Calu3 (cell line): ENCODE data around the gene HGFAC. TPM values are rescaled to one million over a fixed set of nuclear protein-coding genes. Genes with fewer than 3 reads are reported as not detected.

Source experiments
- BruUV-seq: library from RNA; stranded (reverse); fragments of 400-500 nt; replicated peaks from 2 replicates; lab custom pipeline; 2021; lab: Mats Ljungman, UMichigan
- CTCF ChIA-PET: fragments of 300-600 bp; sonication (Branson Sonifier 250); formaldehyde crosslinking; loops from one replicate; lab custom pipeline; 2022; ENCODE audit warnings: antibody characterized with exemption; lab: Charles Lee
- DNase-seq: peaks from one replicate; pipeline ENCODE4 v3.0.0; 2022
- H3K27ac Mint-ChIP-seq: one replicate; pipeline ENCODE4 v1.8.0; 2022; ENCODE audit warnings: mixed read lengths; ENCODE audit not compliant: unreplicated experiment
- H3K27me3 Mint-ChIP-seq: one replicate; pipeline ENCODE4 v1.8.0; 2022; ENCODE audit warnings: mixed read lengths; ENCODE audit not compliant: unreplicated experiment
- H3K36me3 Mint-ChIP-seq: one replicate; pipeline ENCODE4 v1.8.0; 2022; ENCODE audit warnings: mild to moderate bottlenecking, moderate library complexity, mixed read lengths; ENCODE audit not compliant: insufficient read depth, unreplicated experiment
- H3K4me1 Mint-ChIP-seq: one replicate; pipeline ENCODE4 v1.8.0; 2022; ENCODE audit warnings: mild to moderate bottlenecking, low read depth, mixed read lengths; ENCODE audit not compliant: unreplicated experiment
- H3K4me3 Mint-ChIP-seq: one replicate; pipeline ENCODE4 v1.8.0; 2022; ENCODE audit warnings: mild to moderate bottlenecking, low read depth, moderate library complexity, mixed read lengths; ENCODE audit not compliant: unreplicated experiment
- H3K9me3 Mint-ChIP-seq: one replicate; pipeline ENCODE4 v1.8.0; 2022; ENCODE audit warnings: low read depth, mixed read lengths; ENCODE audit not compliant: unreplicated experiment
- CTCF ChIP-seq: fragments of 200-600 bp; IDR thresholded peaks from one replicate; pipeline ENCODE4 v1.8.0; 2022; ENCODE audit warnings: antibody characterized with exemption; ENCODE audit not compliant: unreplicated experiment
- intact Hi-C: fragments of 100-400 bp; cut with micrococcal nuclease; formaldehyde crosslinking; loops from one replicate; pipeline ENCODE4 v1.10.0; 2022; ENCODE audit not compliant: unreplicated experiment
- total RNA-seq: library from RNA; stranded (reverse); gene quantifications from 2 replicates; pipeline ENCODE4 v1.2.3, GENCODE V29; 2022

HGFAC gene
- total RNA-seq, 1 experiment from 2014 or later: not detected

- Mint-ChIP-seq H3K4me3 (no peak overlapping the region), H3K9me3 (no peaks in the 10 kb centered on the region), H3K4me1 (no peaks in the 10 kb centered on the region), H3K27me3 (no peaks in the 10 kb centered on the region), H3K27ac (no peak overlapping the region), H3K36me3 (no peaks in the 10 kb centered on the region)
- CTCF ChIA-PET: no interaction called here
- BruUV-seq: no TSS peak
- intact Hi-C loops: no loop called here
- DNase-seq: no peak
- TF ChIP-seq CTCF: no peak
Measured at GRCh38 chr4:3415471-3416141, 26.2 kb upstream of the HGFAC start.

GRCh38 chr4:3416270-3416669 is 25.5 kb upstream of the HGFAC start:
- CTCF ChIA-PET: no interaction called here
- H3K36me3 Mint-ChIP-seq: no peaks in the 10 kb centered on the region
- intact Hi-C loops: no loop called here
- no peak for TF ChIP-seq CTCF
- H3K27ac Mint-ChIP-seq: no peak overlapping the region
- H3K27me3 Mint-ChIP-seq: no peaks in the 10 kb centered on the region
- no peak for DNase-seq
- H3K4me3 Mint-ChIP-seq: no peak overlapping the region
- no TSS peak for BruUV-seq
- H3K9me3 Mint-ChIP-seq: no peaks in the 10 kb centered on the region
- H3K4me1 Mint-ChIP-seq: no peaks in the 10 kb centered on the region

- DNase-seq: no peak
- Mint-ChIP-seq H3K4me3 (no peak overlapping the region), H3K27me3 (no peaks in the 10 kb centered on the region), H3K9me3 (no peaks in the 10 kb centered on the region), H3K27ac (no peak overlapping the region), H3K36me3 (no peaks in the 10 kb centered on the region), H3K4me1 (no peaks in the 10 kb centered on the region)
- intact Hi-C loops: no loop called here
- BruUV-seq: no TSS peak
- TF ChIP-seq CTCF: no peak
- CTCF ChIA-PET: no interaction called here
Measured at GRCh38 chr4:3416821-3417221, 24.9 kb upstream of the HGFAC start.

- TF ChIP-seq CTCF: no peak
- BruUV-seq: no TSS peak
- H3K27me3 Mint-ChIP-seq: no peaks in the 10 kb centered on the region
- H3K27ac Mint-ChIP-seq: no peak overlapping the region
- intact Hi-C loops: no loop called here
- CTCF ChIA-PET: no interaction called here
- no peaks in the 10 kb centered on the region for H3K4me1 Mint-ChIP-seq
- H3K9me3 Mint-ChIP-seq: no peaks in the 10 kb centered on the region
- no peak overlapping the region for H3K4me3 Mint-ChIP-seq
- no peak for DNase-seq
- no peaks in the 10 kb centered on the region for H3K36me3 Mint-ChIP-seq
Measured at GRCh38 chr4:3417448-3417847, 24.3 kb upstream of the HGFAC start.
